VCaP (cell line): ENCODE results near the gene IQCK.

ENCODE experiments used
- H3K27ac ChIP-seq: fragments of 450-650 bp; 2 replicates; pipeline ENCODE4 v1.5.1; 2017
- CTCF ChIP-seq: fragments of 450-650 bp; conservative IDR thresholded peaks from 2 replicates; pipeline ENCODE4 v1.5.1; 2017; ENCODE audit warnings: mild to moderate bottlenecking, moderate library complexity

IQCK gene

GRCh38 chr16:19871721-19872120 is 153.7 kb downstream of the IQCK start:
- no peak overlapping the region for H3K27ac ChIP-seq
- no peak for TF ChIP-seq CTCF

GRCh38 chr16:19872179-19872863 is 154.2 kb downstream of the IQCK start:
- no peak overlapping the region for H3K27ac ChIP-seq
- no peak for TF ChIP-seq CTCF

- TF ChIP-seq CTCF, result no peak
- H3K27ac ChIP-seq, result no peak overlapping the region
Observed at GRCh38 chr16:19872935-19873334, 154.9 kb downstream of the IQCK start.

- TF ChIP-seq CTCF, result no peak
Observed at GRCh38 chr16:19874026-19874425, 156.0 kb downstream of the IQCK start.

GRCh38 chr16:19874851-19875546 is 156.9 kb downstream of the IQCK start:
- TF ChIP-seq CTCF, result no peak
- no peak overlapping the region for H3K27ac ChIP-seq

More at GRCh38 chr16:19874026-19874425, 156.0 kb downstream of the IQCK start:
- H3K27ac ChIP-seq, result no peak overlapping the region

GRCh38 chr16:19875900-19876299 is 157.8 kb downstream of the IQCK start:
- H3K27ac ChIP-seq, result no peak overlapping the region
- no peak for TF ChIP-seq CTCF

- TF ChIP-seq CTCF, result no peak
- no peak overlapping the region for H3K27ac ChIP-seq
Observed at GRCh38 chr16:19876501-19877059, 158.5 kb downstream of the IQCK start.
